NCI-H1048 (cell line): ENCODE results near the gene STAG3.
"Not testable (repeated sequence)": the region's sequence is repeated elsewhere in the genome, so short reads cannot be mapped to it uniquely, and the experiment has no call there.

Source experiments
- DNase-seq: peaks from one replicate; lab custom pipeline; 2025; lab: John Stamatoyannopoulos, UW

Gene STAG3, protein sequence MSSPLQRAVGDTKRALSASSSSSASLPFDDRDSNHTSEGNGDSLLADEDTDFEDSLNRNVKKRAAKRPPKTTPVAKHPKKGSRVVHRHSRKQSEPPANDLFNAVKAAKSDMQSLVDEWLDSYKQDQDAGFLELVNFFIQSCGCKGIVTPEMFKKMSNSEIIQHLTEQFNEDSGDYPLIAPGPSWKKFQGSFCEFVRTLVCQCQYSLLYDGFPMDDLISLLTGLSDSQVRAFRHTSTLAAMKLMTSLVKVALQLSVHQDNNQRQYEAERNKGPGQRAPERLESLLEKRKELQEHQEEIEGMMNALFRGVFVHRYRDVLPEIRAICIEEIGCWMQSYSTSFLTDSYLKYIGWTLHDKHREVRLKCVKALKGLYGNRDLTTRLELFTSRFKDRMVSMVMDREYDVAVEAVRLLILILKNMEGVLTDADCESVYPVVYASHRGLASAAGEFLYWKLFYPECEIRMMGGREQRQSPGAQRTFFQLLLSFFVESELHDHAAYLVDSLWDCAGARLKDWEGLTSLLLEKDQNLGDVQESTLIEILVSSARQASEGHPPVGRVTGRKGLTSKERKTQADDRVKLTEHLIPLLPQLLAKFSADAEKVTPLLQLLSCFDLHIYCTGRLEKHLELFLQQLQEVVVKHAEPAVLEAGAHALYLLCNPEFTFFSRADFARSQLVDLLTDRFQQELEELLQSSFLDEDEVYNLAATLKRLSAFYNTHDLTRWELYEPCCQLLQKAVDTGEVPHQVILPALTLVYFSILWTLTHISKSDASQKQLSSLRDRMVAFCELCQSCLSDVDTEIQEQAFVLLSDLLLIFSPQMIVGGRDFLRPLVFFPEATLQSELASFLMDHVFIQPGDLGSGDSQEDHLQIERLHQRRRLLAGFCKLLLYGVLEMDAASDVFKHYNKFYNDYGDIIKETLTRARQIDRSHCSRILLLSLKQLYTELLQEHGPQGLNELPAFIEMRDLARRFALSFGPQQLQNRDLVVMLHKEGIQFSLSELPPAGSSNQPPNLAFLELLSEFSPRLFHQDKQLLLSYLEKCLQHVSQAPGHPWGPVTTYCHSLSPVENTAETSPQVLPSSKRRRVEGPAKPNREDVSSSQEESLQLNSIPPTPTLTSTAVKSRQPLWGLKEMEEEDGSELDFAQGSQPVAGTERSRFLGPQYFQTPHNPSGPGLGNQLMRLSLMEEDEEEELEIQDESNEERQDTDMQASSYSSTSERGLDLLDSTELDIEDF

GRCh38 chr7:100177045-100178001, at the start of gene STAG3, which contains the start of gene GPC2:
TSS of gene STAG3 (plus strand) at chr7:100177918. CDS start at chr7:100180557, 2,639 bp downstream.
TSS of gene GPC2 (minus strand) at chr7:100177381. CDS start at chr7:100177199, 182 bp downstream.
- DNase-seq = peak; percentile 97

GRCh38 chr7:100128637-100128963, 49.1 kb upstream of the STAG3 start:
- DNase-seq = no peak

DNA sequence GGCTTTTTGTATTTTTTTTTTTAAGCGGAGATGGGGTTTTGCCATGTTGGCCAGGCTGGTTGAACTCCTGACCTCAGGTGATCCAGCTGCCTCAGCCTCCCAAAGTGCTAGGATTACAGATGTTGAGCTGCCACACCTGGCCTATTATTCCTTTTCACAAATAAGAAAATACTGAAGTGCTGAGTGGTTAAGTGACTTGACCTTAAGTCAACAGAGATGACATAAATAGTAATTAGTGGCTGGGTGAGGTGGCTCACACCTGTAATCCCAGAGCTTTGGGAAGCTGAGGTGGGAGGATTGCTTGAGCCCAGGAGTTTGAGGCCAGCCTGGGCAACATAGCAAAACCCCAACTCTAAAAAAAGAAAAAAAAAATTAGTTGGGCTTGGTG, 47.5 kb upstream of the STAG3 start:
- DNase-seq = not testable (repeated sequence)

GRCh38 chr7:100130608-100131453, 46.9 kb upstream of the STAG3 start:
- DNase-seq = peak; percentile 20

DNA sequence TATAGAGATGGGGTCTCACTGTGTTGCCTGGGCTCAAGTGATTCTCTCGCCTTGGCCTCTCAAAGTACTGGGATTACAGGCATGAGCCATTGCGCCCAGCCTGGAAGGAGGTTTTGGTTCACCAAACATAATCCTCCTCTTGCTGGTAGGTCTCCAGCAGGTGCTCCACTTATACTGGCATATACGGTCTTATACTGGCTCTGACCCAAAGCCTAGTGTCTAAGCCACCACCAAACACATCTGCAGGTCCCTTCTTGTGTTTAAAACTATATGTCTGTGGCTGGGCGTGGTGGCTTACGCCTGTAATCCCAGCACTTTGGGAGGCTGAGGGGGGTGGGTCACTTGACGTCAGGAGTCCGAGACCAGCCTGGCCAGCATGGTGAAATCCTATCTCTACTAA, 45.6 kb upstream of the STAG3 start:
- no peak for DNase-seq

DNA sequence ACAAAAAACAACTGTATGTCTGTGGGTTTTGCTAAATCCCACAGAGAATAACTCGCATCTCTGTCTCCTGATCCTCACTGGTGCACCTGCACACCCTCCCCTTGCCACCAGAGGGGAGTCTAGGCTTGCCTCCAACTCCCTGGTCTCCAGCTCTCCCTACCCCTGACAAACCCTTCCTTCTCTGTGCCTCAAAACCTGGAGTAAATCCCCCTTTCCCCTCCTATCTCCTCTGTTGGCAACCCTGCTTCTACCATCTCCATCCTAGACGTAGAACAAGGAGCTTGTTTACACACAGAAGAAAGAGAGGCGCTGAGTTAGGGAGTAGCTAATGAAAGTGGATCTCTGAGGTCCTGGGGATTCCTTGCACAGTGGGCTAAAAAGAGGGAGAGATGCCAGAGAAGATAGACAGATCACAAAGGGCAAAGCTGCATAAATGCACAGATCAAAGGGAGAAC, 45.0 kb upstream of the STAG3 start:
- no peak for DNase-seq

DNA sequence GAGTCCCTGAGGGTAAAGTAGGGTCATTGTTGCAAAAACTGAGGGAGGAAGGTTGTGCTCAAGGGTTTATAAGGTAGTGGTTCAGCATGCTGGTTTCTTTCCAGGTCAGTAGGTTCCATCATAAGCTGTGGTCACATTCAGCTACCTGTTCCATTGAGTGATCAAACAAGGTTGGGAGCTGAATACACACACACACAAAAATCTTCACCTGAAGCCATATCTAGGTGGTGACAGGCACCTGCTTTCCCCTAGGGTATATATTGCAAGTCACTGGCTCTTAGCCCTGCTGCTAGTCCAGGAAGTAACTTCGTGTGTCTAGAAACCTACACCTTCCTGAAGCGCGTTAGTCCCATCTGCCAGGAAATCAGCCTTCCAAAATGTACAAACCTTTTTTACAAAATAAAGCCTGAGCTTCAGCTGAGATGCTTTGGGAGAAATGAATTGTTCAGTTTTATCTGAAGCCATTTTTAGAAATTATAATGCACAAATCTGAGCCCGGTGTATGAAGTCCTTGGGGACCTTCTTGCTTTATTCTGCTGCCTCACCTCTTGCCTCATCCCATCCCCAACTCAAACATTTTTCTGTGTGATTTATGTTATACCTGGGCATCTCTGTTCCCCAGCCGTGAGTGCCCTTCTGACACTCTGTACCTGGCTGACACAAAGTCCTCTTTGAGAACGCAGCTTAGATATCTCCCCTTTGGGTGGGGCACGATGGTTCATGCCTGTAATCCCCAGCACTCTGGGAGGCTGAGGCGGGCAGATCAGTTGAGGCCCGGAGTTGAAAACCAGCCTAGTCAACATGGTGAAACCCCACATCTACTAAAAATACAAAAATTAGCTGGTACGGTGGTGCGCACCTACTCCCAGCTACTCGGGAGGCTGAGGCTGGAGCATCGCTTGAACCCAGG, 39.6 kb upstream of the STAG3 start:
- DNase-seq = no peak

- DNase-seq = no peak
These were observed 36.2 kb upstream of the STAG3 start for GRCh38 chr7:100141555-100141949.

GRCh38 chr7:100142461-100142860, 35.3 kb upstream of the STAG3 start:
- DNase-seq = no peak

GRCh38 chr7:100146350-100146749, 31.4 kb upstream of the STAG3 start:
- not testable (repeated sequence) for DNase-seq

DNA sequence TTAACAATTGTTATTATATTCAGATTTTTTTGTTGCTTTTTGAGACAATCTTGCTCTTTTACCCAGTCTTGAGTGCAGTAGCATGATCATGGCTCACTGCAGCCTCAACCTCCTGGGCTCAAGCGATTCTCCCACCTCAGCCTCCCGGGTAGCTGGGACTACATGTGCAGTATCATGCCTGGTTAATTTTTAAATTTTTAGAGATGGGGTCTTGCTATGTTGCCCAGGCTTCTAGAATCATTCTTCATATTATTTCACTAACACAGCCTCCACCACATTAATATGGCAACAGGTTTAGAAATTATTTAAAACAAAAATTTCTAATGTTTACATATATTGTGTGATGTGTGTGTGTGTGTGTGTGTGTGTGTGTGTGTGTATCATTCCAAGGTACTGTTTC, 30.4 kb upstream of the STAG3 start:
- DNase-seq = no peak

DNA sequence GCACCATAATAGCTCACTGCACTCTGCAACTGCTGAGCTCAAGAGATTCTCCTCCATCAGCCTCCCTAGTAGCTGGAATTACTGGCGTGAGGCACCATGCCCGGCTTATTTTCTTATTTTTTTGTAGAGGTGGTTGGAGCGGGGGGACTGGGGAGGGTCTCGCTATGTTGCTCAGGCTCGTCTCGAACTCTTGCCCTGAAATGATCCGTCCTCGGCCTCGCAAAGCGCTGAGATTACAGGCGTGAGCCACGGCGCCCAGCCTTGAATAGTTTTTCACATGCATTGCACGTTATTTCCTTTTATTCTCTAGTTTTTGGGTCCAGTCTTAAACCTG, 29.5 kb upstream of the STAG3 start:
- DNase-seq = no peak

- peak; percentile 97 for DNase-seq
These were observed 29.0 kb upstream of the STAG3 start, which contains the start of gene LAMTOR4 for GRCh38 chr7:100148559-100149328. TSS of gene LAMTOR4 (plus strand) at chr7:100148918. CDS start at chr7:100148973, 55 bp downstream.

DNA sequence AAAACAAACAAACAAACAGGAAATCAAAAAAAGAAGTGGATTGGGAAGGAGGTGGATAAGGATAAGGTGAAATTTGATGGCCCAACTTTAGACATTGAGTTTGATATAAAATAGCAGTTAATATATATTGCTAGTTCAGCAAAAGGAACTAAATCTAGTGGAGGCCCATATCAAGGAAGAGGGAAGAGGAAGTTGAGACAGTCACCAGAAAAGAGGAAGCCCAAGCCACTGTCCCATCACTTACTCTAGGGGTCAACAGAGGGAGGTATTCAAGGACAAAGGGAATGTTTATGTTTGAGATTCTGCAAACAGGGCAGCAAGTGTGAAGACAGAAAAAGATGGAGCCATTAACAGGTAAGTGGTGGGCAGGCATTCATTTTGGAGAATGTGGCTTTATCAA, 25.3 kb upstream of the STAG3 start:
- no peak for DNase-seq

DNA sequence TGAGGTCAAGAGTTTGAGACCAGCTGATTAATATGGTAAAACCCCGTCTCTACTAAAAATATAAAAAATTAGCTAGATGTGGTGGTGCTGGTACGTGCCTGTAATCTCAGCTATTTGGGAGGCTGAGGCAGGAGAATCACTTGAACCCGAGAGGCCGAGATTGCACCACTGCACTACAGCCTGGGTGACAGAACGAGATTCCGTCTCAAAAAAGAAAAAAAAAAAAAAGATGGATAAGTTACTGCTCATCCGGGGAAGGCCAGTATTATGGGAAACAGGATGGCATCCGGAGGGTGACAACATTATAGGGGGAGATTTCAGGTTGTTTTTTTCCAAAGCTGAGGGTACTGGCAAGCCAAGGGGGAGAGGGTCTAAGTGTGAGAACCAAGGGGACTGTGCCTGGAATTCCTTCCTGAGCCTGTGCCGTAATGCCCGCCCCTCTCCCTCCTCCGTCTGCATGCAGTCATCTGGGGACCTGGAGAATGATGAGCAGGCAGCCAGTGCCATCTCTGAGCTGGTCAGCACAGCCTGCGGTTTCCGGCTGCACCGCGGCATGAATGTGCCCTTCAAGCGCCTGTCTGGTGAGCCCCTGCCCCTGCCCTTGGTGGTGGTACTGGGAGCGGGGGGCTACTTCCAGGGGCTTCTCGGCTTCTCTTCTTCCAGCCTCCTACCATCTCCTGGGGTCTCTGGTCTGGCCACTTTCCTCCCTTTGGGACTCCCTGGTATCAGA, 24.6 kb upstream of the STAG3 start:
- DNase-seq = no peak

DNA sequence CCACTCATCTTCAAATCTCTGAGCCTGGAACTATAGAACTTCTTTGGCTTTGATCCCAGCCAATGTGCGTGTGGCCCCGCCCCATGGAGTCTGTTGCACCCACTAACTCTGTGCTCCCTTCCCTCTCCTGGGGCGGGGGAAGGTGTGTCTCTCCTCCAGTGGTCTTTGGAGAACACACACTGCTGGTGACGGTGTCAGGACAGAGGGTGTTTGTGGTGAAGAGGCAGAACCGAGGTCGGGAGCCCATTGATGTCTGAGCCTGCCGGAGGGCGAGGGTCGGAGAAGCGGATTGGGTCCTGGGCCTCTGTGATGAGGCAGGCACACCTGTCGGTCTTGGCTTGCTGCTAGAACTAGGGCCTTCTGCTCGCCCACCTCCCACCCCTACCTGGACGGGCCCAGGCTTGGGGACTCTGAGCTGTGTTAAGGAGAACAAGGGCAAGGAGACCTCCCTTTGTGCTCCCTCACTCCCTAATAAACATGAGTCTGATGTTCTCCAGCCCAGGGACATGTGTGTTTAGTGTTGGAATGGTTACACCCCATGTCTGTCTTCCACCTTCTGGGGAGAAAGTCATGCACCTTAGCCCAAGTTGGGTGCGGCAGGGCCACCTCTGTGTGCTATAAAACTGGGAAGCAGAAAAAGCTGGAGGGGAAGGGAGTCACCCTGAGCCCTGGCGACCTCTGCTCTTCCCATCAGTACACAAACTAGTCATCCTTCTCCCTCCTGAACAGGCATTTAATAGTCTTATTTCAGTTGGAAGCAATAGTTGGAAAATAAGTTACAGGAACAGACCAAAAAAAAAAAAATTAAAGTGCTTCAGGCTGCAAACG, 23.8 kb upstream of the STAG3 start:
- DNase-seq = no peak
